A172 (cell line): ENCODE measurements around the gene CDC42EP2. TPM values are rescaled to one million over a fixed set of nuclear protein-coding genes. Genes with fewer than 3 reads are reported as not detected.

Experiments used
- DNase-seq: peaks from one replicate; pipeline ENCODE4 v3.0.0-alpha.2; 2015; ENCODE audit warnings: low spot score
- total RNA-seq: library from RNA; depleted of rRNA; stranded (reverse); fragments of >200 nt; shearing (Covaris generic); gene quantifications from 2 replicates; pipeline ENCODE4 v1.2.3, GENCODE V29; 2014; rRNA removed

CDC42EP2 gene
- total RNA-seq, 1 experiment from 2014 or later: 1.7 TPM

- DNase-seq: no peak
Measured at GRCh38 chr11:65355776-65356393, 41.2 kb downstream of the CDC42EP2 start.

- DNase-seq: no peak
Measured at GRCh38 chr11:65356394-65356972, 41.8 kb downstream of the CDC42EP2 start.

GRCh38 chr11:65357856-65358356 lies 43.2 kb downstream of the CDC42EP2 start:
- DNase-seq: no peak

- no peak for DNase-seq
Measured at GRCh38 chr11:65362320-65362931, 47.8 kb downstream of the CDC42EP2 start.

GRCh38 chr11:65362966-65363365 lies 48.3 kb downstream of the CDC42EP2 start:
- no peak for DNase-seq

- DNase-seq: no peak
Measured at GRCh38 chr11:65363770-65364169, 49.1 kb downstream of the CDC42EP2 start.

- DNase-seq: peak; percentile 71
Measured at GRCh38 chr11:65366340-65366773, 51.7 kb downstream of the CDC42EP2 start.

GRCh38 chr11:65370659-65371049 lies 56.0 kb downstream of the CDC42EP2 start:
- DNase-seq: no peak

Other genes with a start within 250 kb of the CDC42EP2 start
- 40.0 and 49.5 TPM in 2 replicates for gene CDCA5, start 230.8 kb upstream of the CDC42EP2 start, total RNA-seq
- gene ZFPL1, start 230.6 kb upstream of the CDC42EP2 start, total RNA-seq: 41.4 and 65.5 TPM in 2 replicates
- 51.1 and 208 TPM in 2 replicates for gene VPS51, start 218.7 kb upstream of the CDC42EP2 start, total RNA-seq
- 1.9 and 8.5 TPM in 2 replicates for gene TM7SF2, start 203.0 kb upstream of the CDC42EP2 start, total RNA-seq
- gene ZNHIT2, start 197.2 kb upstream of the CDC42EP2 start, total RNA-seq: 10.4 and 22.3 TPM in 2 replicates
- 286 and 528 TPM in 2 replicates for gene FAU, start 192.7 kb upstream of the CDC42EP2 start, total RNA-seq
- 52.8 and 82.4 TPM in 2 replicates for gene MRPL49, start 192.5 kb upstream of the CDC42EP2 start, total RNA-seq
- 17.0 and 30.6 TPM in 2 replicates for gene SYVN1, start 180.3 kb upstream of the CDC42EP2 start, total RNA-seq
- gene SPDYC, start 144.6 kb upstream of the CDC42EP2 start, total RNA-seq: not detected in 2 replicates
- 156 and 170 TPM in 2 replicates for gene CAPN1, start 132.9 kb upstream of the CDC42EP2 start, total RNA-seq
- gene POLA2, start 52.9 kb upstream of the CDC42EP2 start, total RNA-seq: 14.2 and 18.1 TPM in 2 replicates
- 37.9 and 57.0 TPM in 2 replicates for gene DPF2, start 19.0 kb downstream of the CDC42EP2 start, total RNA-seq
- 2.0 and 3.5 TPM in 2 replicates for gene TIGD3, start 39.9 kb downstream of the CDC42EP2 start, total RNA-seq
- gene SLC25A45, start 67.8 kb downstream of the CDC42EP2 start, total RNA-seq: 3.5 and 7.0 TPM in 2 replicates
- gene FRMD8, start 71.8 kb downstream of the CDC42EP2 start, total RNA-seq: 21.5 and 36.9 TPM in 2 replicates
- gene NEAT1, start 107.9 kb downstream of the CDC42EP2 start, total RNA-seq: 20.6 and 28.9 TPM in 2 replicates
- gene MALAT1, start 184.2 kb downstream of the CDC42EP2 start, total RNA-seq: 1,067 and 1,084 TPM in 2 replicates
- gene SCYL1, start 210.2 kb downstream of the CDC42EP2 start, total RNA-seq: 65.6 and 70.6 TPM in 2 replicates
- gene LTBP3, start 243.5 kb downstream of the CDC42EP2 start, total RNA-seq: 13.2 and 25.6 TPM in 2 replicates